D721Med (cell line): ENCODE measurements around the gene PCNT.

Source experiments
- DNase-seq: peaks from one replicate; pipeline ENCODE4 v3.0.0; 2011; ENCODE audit warnings: low spot score; ENCODE audit not compliant: insufficient read length
- FAIRE-seq: peaks from 2 replicates; lab custom pipeline; 2011; peaks lifted over from hg19 to GRCh38; lab: Jason Lieb, UNC
- CTCF ChIP-seq: IDR thresholded peaks from 2 replicates; pipeline ENCODE4 v1.5.1; 2012; ENCODE audit warnings: mild to moderate bottlenecking, control low read depth; ENCODE audit not compliant: insufficient read depth; ENCODE audit errors: missing control alignments

PCNT gene

DNA sequence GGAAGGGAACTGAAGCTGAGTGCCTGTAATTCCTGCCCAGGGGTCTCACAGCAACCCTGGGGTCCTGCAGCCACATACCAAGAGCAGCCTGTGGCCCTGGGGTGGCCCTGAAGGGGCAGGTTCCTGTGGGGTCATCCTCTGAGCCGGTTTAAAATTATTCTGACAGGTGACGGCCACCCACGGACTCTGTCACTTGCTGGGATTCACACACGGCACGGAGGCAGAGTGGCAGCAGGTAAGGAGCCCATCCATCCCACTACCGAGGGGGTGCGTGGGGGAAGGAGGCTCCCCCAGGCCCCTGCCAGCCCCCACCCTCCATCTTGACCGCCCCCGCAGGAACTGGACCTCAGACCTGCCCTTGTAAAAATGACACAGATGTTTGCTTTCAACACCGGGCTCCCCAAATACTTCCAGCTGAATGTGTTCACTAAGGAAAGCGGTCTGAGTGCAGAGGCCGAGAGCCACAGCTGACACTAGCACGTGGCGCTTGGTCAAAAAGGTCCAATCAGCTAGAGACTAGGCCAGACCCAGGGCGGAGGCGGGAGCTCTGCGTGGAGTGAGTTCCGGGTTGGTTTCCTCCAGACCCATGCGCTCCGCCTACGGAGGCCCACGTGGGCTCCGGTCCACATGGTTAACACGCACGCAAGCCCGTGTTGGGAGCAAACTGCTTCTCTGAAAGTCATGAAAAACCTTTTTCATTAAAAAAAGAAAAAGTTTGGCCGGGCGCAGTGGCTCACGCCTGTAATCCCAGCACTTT is 27.8 kb upstream of the PCNT start:
- TF ChIP-seq CTCF: no peak
- DNase-seq: no peak
- no peak for FAIRE-seq

- DNase-seq (no peak), FAIRE-seq (no peak)
- TF ChIP-seq CTCF: no peak
Measured at GRCh38 chr21:46297338-46298271, 26.4 kb upstream of the PCNT start.

- FAIRE-seq: no peak
- no peak for TF ChIP-seq CTCF
Measured at GRCh38 chr21:46299167-46299566, 24.8 kb upstream of the PCNT start.

DNA sequence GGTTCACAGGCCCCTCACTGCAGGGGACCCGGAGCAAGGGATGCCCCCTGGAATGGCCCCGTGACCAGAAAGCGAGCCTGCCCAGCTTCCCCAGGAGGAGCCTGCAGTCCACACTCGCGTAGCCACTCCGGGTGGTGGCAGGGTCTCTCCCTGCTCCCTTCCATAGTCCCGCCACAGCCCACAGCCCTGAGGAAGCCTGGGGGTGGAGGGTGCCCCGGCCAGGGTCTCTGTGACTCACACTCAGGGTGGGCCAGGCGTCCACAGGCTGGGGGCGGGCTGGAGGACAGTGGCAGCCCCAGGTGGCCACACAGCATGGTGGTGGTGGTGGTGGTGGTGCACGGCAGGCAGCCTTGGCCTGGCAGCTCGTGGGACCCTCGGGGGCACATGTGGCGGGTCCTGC is 22.2 kb upstream of the PCNT start:
- no peak for DNase-seq
- no peak for TF ChIP-seq CTCF
- no peak for FAIRE-seq

More at GRCh38 chr21:46299167-46299566, 24.8 kb upstream of the PCNT start:
- DNase-seq: no peak

DNA sequence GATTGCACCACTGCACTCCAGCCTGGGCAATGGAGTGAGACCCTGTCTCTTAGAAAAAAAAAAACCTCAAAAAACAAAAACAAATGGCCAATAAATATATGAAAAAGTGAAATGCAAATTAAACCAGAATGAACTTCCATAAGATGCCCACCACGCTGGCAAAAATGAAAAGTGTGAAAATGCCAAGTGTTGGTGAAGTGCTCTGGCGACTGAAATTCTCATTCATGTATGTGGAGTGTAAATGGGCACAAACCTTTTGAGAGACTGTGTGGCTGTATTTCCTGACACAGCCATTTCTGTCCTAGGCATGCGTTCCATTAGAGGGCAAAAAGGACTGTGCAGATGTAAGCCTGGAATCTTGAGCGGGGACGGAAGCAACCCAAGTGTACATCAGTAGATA is 19.5 kb upstream of the PCNT start:
- TF ChIP-seq CTCF: no peak
- no peak for DNase-seq
- no peak for FAIRE-seq

DNA sequence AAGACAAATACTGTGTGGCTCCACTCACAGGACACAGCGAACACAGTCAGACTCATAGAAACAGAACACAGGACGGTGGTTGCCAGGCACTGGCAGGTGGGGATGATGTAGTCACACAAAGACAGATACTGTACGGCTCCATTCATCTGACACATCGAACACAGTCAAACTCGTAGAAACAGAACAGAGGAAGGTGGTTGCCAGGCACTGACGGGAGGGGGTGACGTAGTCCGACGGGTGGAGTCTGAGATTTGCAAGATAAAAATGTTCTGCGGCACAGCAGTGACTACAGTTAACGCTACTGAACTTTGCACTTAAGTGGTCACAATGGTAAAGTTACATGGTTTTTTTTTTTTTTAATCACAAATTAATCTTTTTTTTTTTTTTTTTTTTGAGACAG is 19.0 kb upstream of the PCNT start:
- DNase-seq: no peak
- TF ChIP-seq CTCF: no peak
- FAIRE-seq: no peak

GRCh38 chr21:46307625-46308024 is 16.3 kb upstream of the PCNT start:
- TF ChIP-seq CTCF: no peak
- no peak for FAIRE-seq
- no peak for DNase-seq
